Ovary (tissue), 9 donors: ENCODE results near the gene SIRT4. TPM values are rescaled to one million over a fixed set of nuclear protein-coding genes. Genes with fewer than 3 reads are reported as not detected.
A peak's percentile ranks its signal among the peaks of the same experiment; 100 is the strongest.

Experiments
- DNase-seq, 5 donors: peaks; one replicate each; pipeline ENCODE4 v3.0.0-alpha.2; 2019 to 2020
- H3K27ac ChIP-seq, 2 donors: fragments of 200-600 bp; one replicate each; pipeline versions ENCODE4 v1.5.1 to v1.8.0; 2019 to 2022
- H3K27me3 ChIP-seq: fragments of 200-600 bp; one replicate; pipeline ENCODE4 v1.8.0; 2022
- H3K36me3 ChIP-seq: fragments of 200-600 bp; sonication (generic); one replicate; pipeline ENCODE4 v1.5.1; 2019
- H3K4me1 ChIP-seq: one replicate; pipeline ENCODE4 v1.8.1; 2013; ENCODE audit warnings: mild to moderate bottlenecking, moderate library complexity; ENCODE audit not compliant: insufficient read depth
- H3K4me3 ChIP-seq: fragments of 200-600 bp; sonication (generic); one replicate; pipeline ENCODE4 v1.5.1; 2017
- H3K9me3 ChIP-seq, 2 donors: fragments of 200-600 bp in 1 of 2; sonication (generic) in 1 of 2; one replicate each; pipeline versions ENCODE4 v1.5.1 to v1.8.1; 2013 to 2019; ENCODE audit warnings: mild to moderate bottlenecking in 1 of 2, moderate library complexity in 1 of 2
- EP300 ChIP-seq: sonication (generic); formaldehyde crosslinking; IDR thresholded peaks from one replicate; pipeline ENCODE4 v1.6.1; 2017; ENCODE audit warnings: antibody characterized with exemption
- POLR2A ChIP-seq: fragments of 450-650 bp; IDR thresholded peaks from one replicate; pipeline ENCODE4 v1.6.1; 2017; ENCODE audit warnings: antibody characterized with exemption, mild to moderate bottlenecking, moderate library complexity
- WGBS, 3 donors: extraction: QIAGEN DNeasy Blood & Tissue Kit in 1 of 3; methylation state at CpG; one replicate each; pipeline versions ENCODE4 v1.1.5 to v1.1.7; 2013 to 2017; 5-methylcytosine and 5-hydroxymethylcytosine counted together
- intact Hi-C, 4 donors: fragments of 100-400 bp; cut with DNase I; formaldehyde crosslinking; loops; one replicate each; pipeline versions ENCODE4 v1.11.0 to v1.15.1; 2022 to 2023
- polyA plus RNA-seq, 2 donors: library from polyadenylated mRNA; stranded (reverse); fragments of 200-250 nt in 1 of 2; fragments of 350-450 nt in 1 of 2; fragmentation: Illumina TruSeq in 1 of 2; extraction: RNeasy Lipid Tissue Mini Kit (QIAGEN cat#74804) in 1 of 2; gene quantifications; one replicate each; pipeline ENCODE4 v1.2.3, GENCODE V29; 2013 to 2014
- total RNA-seq, 7 donors: library from RNA; depleted of rRNA in 2 of 7; stranded (reverse); fragments of >200 nt in 2 of 7; fragmentation: NEBNext Ultra II Directional in 3 of 7; extraction: Animal tissue kit (Norgen Biotek cat#: 25700) in 3 of 7; gene quantifications; one replicate each; pipeline versions ENCODE4 v1.1.0 to v1.2.4, GENCODE V29; 2016 to 2023
- TF ChIP-seq, protein P1 (sequence below), 3 donors: fragments of 450-650 bp in 2 of 3; fragments of 200-600 bp in 1 of 3; IDR thresholded peaks; one replicate each; pipeline versions ENCODE4 v1.5.1 to v1.8.0; 2016 to 2022; ENCODE audit warnings: antibody characterized with exemption in 3 of 3, mild to moderate bottlenecking in 1 of 3
- donor health status: DM: no; HTN: no; CAD: no; lungs with moderate emphysema.
- donor health status: DM: no; HTN: no; CAD: no.
- donor health status: Bipolar disorder and iron deficiency.
- donor health status: DM: yes; HTN: yes; CAD: no.
- donor health status: DM: no; HTN: no; CAD: no.
- donor health status: DM: yes; HTN: yes; CAD: no.

The SIRT4 gene
- total and polyA plus RNA-seq, 9 donors, result 0.87 to 4.6 (median 1.4) TPM

DNA sequence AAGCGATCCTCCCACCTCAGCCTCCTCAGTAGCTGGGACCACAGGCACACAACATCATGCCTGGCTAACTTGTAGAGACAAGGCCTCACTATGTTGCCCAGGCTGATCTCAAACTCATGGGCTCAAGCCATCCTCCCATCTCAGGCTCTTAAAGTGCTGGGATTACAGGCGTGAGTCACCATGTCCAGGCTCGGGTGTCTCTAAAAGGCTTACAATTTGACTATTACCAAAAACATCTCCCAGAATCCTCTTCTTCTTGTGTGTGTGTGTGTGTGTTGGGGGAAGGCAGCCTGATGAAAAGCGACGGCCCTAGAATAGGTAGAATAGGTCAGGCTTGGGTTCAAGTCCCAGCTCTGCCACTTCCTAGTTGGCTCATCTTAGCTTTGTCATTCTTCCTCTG, 50.0 kb downstream of the SIRT4 start:
- H3K27ac ChIP-seq, result no peak overlapping the region
- no peaks in the 10 kb centered on the region for H3K4me1 ChIP-seq
- H3K27me3 ChIP-seq, result no peaks in the 10 kb centered on the region
- TF ChIP-seq POLR2A (no peak), EP300 (no peak)
- TF ChIP-seq, protein P1, sequence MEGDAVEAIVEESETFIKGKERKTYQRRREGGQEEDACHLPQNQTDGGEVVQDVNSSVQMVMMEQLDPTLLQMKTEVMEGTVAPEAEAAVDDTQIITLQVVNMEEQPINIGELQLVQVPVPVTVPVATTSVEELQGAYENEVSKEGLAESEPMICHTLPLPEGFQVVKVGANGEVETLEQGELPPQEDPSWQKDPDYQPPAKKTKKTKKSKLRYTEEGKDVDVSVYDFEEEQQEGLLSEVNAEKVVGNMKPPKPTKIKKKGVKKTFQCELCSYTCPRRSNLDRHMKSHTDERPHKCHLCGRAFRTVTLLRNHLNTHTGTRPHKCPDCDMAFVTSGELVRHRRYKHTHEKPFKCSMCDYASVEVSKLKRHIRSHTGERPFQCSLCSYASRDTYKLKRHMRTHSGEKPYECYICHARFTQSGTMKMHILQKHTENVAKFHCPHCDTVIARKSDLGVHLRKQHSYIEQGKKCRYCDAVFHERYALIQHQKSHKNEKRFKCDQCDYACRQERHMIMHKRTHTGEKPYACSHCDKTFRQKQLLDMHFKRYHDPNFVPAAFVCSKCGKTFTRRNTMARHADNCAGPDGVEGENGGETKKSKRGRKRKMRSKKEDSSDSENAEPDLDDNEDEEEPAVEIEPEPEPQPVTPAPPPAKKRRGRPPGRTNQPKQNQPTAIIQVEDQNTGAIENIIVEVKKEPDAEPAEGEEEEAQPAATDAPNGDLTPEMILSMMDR (IDR thresholded peaks at IDR 0.05), result no peak
- H3K9me3 ChIP-seq, result no peaks in the 10 kb centered on the region
- intact Hi-C loops, result no loop called here
- DNase-seq, result no peak
- 77 to 87% (median 85%) methylated on average over 5 of the region's 5 CpGs for whole genome bisulfite sequencing, 3 donors
- H3K36me3 ChIP-seq, result no peaks in the 10 kb centered on the region
- no peak overlapping the region for H3K4me3 ChIP-seq

DNA sequence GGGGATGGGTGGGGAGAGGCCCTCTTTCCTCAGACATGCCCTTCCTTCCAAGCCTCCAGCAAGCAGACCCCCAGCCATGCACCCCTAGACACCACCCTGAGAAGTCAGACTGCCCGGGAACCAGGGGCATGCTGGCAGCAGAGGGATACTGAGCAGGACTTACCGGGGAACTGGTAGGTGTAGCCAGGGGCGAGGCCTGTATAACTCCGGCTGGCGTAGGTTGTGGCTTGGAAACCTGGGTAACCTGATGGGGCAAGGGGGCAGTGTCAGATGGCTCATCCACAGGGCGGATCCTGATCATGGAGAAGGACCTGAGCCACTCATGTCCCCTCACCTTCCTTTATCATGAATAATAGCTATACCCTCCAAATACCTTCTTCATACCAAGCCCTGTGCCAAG, 51.0 kb downstream of the SIRT4 start:
- Histone ChIP-seq H3K9me3 (no peaks in the 10 kb centered on the region), H3K4me1 (no peaks in the 10 kb centered on the region), H3K27ac (no peak overlapping the region), H3K36me3 (no peaks in the 10 kb centered on the region), H3K4me3 (no peak overlapping the region), H3K27me3 (no peaks in the 10 kb centered on the region)
- DNase-seq, result no peak
- TF ChIP-seq POLR2A (no peak), EP300 (no peak)
- TF ChIP-seq, protein P1 (IDR thresholded peaks at IDR 0.05), result no peak
- intact Hi-C loops, result no loop called here
- 95 to 98% (median 95%) methylated on average over 6 of the region's 6 CpGs for WGBS, 3 donors

DNA sequence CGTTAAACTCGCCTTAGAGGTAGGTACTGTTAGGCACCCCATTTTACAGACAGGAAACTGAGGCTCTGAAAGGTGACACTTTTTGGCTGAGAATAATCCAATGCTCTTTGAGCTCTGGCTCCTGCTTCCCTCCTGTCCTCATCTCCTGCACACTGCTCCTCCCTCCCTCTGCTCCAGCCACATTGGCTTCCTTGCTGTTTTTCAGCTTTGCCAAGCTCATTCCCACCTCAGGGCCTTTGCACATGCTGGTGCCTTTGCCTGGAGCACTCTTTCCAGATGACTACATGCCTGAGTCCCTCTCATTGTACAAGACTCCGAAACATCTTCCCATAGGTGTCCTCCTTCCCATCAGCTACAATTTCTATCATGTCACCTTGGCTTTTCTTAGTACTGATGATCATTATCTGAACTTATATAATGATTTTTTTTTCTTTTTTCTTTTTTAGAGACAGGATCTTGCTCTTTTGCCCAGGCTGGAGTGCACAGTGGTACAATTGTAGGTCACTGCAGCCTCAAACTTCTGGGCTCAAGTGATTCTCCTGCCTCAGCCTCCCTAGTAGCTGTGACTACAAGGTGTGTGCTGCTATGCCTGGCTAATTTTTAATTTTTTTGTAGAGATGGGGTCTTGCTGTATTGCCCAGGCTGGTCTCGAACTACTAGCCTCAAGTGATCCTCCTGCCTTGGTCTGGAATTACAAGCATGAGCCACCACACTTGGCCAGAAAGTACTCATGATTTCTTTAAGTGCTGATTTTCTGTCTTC, 51.6 kb downstream of the SIRT4 start:
- H3K27ac ChIP-seq, result no peak overlapping the region
- 93 to 97% (median 95%) methylated on average over 4 of the region's 4 CpGs for WGBS, 3 donors
- no peak for DNase-seq
- intact Hi-C loops, result no loop called here
- H3K9me3 ChIP-seq, result no peaks in the 10 kb centered on the region
- H3K27me3 ChIP-seq, result no peaks in the 10 kb centered on the region
- H3K4me1 ChIP-seq, result no peaks in the 10 kb centered on the region
- no peaks in the 10 kb centered on the region for H3K36me3 ChIP-seq
- H3K4me3 ChIP-seq, result no peak overlapping the region
- TF ChIP-seq EP300, result no peak
- TF ChIP-seq, protein P1 (IDR thresholded peaks at IDR 0.05), result no peak
- TF ChIP-seq POLR2A, result no peak

DNA sequence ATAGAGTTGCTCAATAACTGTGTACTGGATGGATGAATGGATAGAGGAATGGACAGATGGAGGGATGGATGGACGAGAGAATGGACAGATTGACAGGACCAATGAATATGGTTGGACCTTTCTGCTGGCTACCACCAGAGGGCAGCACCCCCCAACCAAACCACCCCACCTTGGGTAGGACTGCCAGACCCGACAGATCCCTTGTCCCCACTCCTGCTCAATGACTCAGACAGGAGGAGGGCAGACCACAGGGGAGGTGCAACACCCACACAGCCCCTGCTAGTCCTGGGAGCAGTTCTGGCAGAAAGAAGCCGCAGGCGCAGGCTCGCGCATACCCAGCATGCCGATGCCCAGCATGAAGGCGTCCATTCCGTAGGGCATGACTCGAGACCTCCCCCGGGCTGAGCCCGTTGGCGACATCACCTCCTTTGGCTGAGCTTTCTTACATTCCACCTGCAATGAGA, 54.5 kb downstream of the SIRT4 start:
- Histone ChIP-seq H3K4me3 (no peak overlapping the region), H3K27me3 (no peaks in the 10 kb centered on the region), H3K36me3 (no peaks in the 10 kb centered on the region), H3K4me1 (no peaks in the 10 kb centered on the region), H3K27ac (no peak overlapping the region), H3K9me3 (no peaks in the 10 kb centered on the region)
- 46 to 49% (median 47%) methylated on average over 13 of the region's 13 CpGs for WGBS, 3 donors
- intact Hi-C loops, result loop anchor here in 3 of 4 donors (5.0 kb wide), 3 partner anchors 66 to 76 kb away; no protein-coding TSS in a partner anchor
- DNase-seq, result peak; percentile 60 to 77 (median 75)
- TF ChIP-seq POLR2A (no peak), EP300 (no peak)
- TF ChIP-seq, protein P1 (IDR thresholded peaks at IDR 0.05), result peak; percentile 70 to 82 (median 75)
